Panc1 (cell line): ENCODE data around the gene RPP30. TPM values are rescaled to one million over a fixed set of nuclear protein-coding genes. Genes with fewer than 3 reads are reported as not detected.

Experiments
- ATAC-seq: fragments of 200-7000 bp; cut with Tn5 transposase; 2 replicates; pipeline ENCODE4 v1.9.1; 2020; ENCODE audit warnings: mild to moderate bottlenecking, moderate library complexity
- BruUV-seq: library from RNA; stranded (reverse); fragments of 400-500 nt; replicated peaks from 2 replicates; lab custom pipeline; 2021; lab: Mats Ljungman, UMichigan
- CTCF ChIA-PET: fragments of 300-600 bp; sonication (Branson Sonifier 250); formaldehyde crosslinking; loops from one replicate; lab custom pipeline; 2022; ENCODE audit warnings: antibody characterized with exemption; lab: Charles Lee
- POLR2A ChIA-PET: fragments of 300-600 bp; sonication (Branson Sonifier 250); formaldehyde crosslinking; loops from one replicate; lab custom pipeline; 2022; ENCODE audit warnings: antibody characterized with exemption; lab: Charles Lee
- DNase-seq: peaks from one replicate; pipeline ENCODE4 v3.0.0-alpha.2; 2010; ENCODE audit warnings: low read depth, low spot score
- H3K27ac ChIP-seq: 2 replicates; pipeline ENCODE4 v1.5.1; 2011; ENCODE audit warnings: mild to moderate bottlenecking, low read length, inconsistent platforms
- H3K27me3 ChIP-seq: fragments of 200-500 bp; sonication (Bioruptor generic); 2 replicates; pipeline ENCODE4 v1.6.0; 2014; ENCODE audit warnings: low read length, inconsistent platforms; ENCODE audit not compliant: control insufficient read depth, insufficient read depth
- H3K36me3 ChIP-seq: fragments of 200-500 bp; sonication (Bioruptor generic); 2 replicates; pipeline ENCODE4 v1.5.1; 2014; ENCODE audit warnings: inconsistent platforms, mild to moderate bottlenecking, low read length, moderate library complexity; ENCODE audit not compliant: control insufficient read depth, insufficient read depth
- H3K4me1 ChIP-seq: 2 replicates; pipeline ENCODE4 v1.5.1; 2011; ENCODE audit warnings: inconsistent platforms, mild to moderate bottlenecking, low read length, moderate library complexity; ENCODE audit not compliant: control insufficient read depth, insufficient read depth
- H3K4me3 ChIP-seq, 2 experiments: 2 replicates each; pipeline ENCODE4 v1.5.1; 2011 to 2012; ENCODE audit warnings: low read depth in 2 of 2, low read length in 2 of 2, mild to moderate bottlenecking in 2 of 2, inconsistent platforms in 1 of 2, moderate library complexity in 1 of 2
- H3K9me3 ChIP-seq: fragments of 200-500 bp; sonication (Bioruptor generic); 2 replicates; pipeline ENCODE4 v1.5.1; 2014; ENCODE audit warnings: low read depth, mild to moderate bottlenecking, inconsistent platforms, low read length, moderate library complexity; ENCODE audit not compliant: control insufficient read depth, insufficient read depth
- POLR2AphosphoS5 ChIP-seq: IDR thresholded peaks from 2 replicates; pipeline ENCODE4 v1.6.1; 2012; ENCODE audit warnings: mild to moderate bottlenecking, low read depth, low read length, moderate library complexity
- SIN3A ChIP-seq: IDR thresholded peaks from 2 replicates; pipeline ENCODE4 v1.6.1; 2012; ENCODE audit warnings: low read depth, mild to moderate bottlenecking, low read length, moderate library complexity, borderline replicate concordance; ENCODE audit not compliant: insufficient read depth
- TCF7L2 ChIP-seq: IDR thresholded peaks from 2 replicates; pipeline ENCODE4 v1.6.1; 2011; ENCODE audit warnings: mild to moderate bottlenecking, low read depth, low read length, inconsistent platforms
- in situ Hi-C: cut with HindIII; loops from 2 replicates; pipeline ENCODE4 v1.10.0; 2016; ENCODE audit warnings: low sequenced_read_pairs, low pct_unique_long_range_greater_than_20kb
- intact Hi-C: fragments of 100-400 bp; cut with micrococcal nuclease; formaldehyde crosslinking; loops from one replicate; pipeline ENCODE4 v1.10.0; 2022; ENCODE audit not compliant: unreplicated experiment
- total RNA-seq: library from RNA; stranded (reverse); gene quantifications from one replicate; pipeline ENCODE4 v1.2.1, GENCODE V29; 2021; ENCODE audit not compliant: unreplicated experiment
- TF ChIP-seq, protein P1 (sequence below): fragments of 450-650 bp; IDR thresholded peaks from 2 replicates; pipeline ENCODE4 v1.5.1; 2017; ENCODE audit warnings: mild to moderate bottlenecking
- TF ChIP-seq, protein P2 (sequence below), 2 experiments: IDR thresholded peaks; 2 replicates each; pipeline ENCODE4 v1.6.1; 2011 to 2012; ENCODE audit warnings: low read depth in 2 of 2, control low read depth in 1 of 2, low read length in 1 of 2, mild to moderate bottlenecking in 1 of 2, moderate library complexity in 1 of 2; ENCODE audit not compliant: insufficient read depth in 1 of 2

Gene RPP30
- total RNA-seq, 1 experiment from 2014 or later, result 59.0 TPM

DNA sequence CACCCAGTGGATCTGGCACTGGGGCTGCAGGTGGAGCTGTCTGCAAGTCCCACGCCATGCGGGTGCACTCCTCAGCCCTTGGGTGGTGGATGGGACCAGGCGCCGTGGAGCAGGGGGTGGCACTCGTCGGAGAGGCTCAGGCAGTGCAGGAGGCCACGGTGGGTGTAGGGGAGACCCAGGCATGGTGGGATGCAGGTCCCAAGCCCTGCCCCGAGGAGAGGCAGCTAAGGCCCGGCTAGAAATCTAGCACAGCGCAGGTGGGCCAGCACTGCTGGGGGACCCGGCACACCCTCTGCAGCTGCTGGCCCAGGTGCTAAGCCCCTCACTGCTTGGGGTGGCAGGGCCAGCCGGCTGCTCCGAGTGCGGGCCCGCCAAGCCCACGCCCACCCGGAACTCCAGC, 39.7 kb upstream of the RPP30 start:
- intact Hi-C loops, result no loop called here
- TF ChIP-seq POLR2AphosphoS5 (no peak), SIN3A (no peak), TCF7L2 (no peak)
- TF ChIP-seq, protein P1, sequence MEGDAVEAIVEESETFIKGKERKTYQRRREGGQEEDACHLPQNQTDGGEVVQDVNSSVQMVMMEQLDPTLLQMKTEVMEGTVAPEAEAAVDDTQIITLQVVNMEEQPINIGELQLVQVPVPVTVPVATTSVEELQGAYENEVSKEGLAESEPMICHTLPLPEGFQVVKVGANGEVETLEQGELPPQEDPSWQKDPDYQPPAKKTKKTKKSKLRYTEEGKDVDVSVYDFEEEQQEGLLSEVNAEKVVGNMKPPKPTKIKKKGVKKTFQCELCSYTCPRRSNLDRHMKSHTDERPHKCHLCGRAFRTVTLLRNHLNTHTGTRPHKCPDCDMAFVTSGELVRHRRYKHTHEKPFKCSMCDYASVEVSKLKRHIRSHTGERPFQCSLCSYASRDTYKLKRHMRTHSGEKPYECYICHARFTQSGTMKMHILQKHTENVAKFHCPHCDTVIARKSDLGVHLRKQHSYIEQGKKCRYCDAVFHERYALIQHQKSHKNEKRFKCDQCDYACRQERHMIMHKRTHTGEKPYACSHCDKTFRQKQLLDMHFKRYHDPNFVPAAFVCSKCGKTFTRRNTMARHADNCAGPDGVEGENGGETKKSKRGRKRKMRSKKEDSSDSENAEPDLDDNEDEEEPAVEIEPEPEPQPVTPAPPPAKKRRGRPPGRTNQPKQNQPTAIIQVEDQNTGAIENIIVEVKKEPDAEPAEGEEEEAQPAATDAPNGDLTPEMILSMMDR, result no peak
- TF ChIP-seq, protein P2, sequence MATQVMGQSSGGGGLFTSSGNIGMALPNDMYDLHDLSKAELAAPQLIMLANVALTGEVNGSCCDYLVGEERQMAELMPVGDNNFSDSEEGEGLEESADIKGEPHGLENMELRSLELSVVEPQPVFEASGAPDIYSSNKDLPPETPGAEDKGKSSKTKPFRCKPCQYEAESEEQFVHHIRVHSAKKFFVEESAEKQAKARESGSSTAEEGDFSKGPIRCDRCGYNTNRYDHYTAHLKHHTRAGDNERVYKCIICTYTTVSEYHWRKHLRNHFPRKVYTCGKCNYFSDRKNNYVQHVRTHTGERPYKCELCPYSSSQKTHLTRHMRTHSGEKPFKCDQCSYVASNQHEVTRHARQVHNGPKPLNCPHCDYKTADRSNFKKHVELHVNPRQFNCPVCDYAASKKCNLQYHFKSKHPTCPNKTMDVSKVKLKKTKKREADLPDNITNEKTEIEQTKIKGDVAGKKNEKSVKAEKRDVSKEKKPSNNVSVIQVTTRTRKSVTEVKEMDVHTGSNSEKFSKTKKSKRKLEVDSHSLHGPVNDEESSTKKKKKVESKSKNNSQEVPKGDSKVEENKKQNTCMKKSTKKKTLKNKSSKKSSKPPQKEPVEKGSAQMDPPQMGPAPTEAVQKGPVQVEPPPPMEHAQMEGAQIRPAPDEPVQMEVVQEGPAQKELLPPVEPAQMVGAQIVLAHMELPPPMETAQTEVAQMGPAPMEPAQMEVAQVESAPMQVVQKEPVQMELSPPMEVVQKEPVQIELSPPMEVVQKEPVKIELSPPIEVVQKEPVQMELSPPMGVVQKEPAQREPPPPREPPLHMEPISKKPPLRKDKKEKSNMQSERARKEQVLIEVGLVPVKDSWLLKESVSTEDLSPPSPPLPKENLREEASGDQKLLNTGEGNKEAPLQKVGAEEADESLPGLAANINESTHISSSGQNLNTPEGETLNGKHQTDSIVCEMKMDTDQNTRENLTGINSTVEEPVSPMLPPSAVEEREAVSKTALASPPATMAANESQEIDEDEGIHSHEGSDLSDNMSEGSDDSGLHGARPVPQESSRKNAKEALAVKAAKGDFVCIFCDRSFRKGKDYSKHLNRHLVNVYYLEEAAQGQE (IDR thresholded peaks at IDR 0.05; ENCODE audit: insufficient read depth in 1 of 2, low read depth in 2 of 2, low read length in 1 of 2), result no peak
- DNase-seq, result no peak
- ChIA-PET POLR2A (no interaction called here), CTCF (no interaction called here)
- in situ Hi-C loops, result no loop called here
- BruUV-seq, result no TSS peak
- Histone ChIP-seq H3K4me1 (no peaks in the 10 kb centered on the region), H3K27ac (no peak overlapping the region), H3K36me3 (no peaks in the 10 kb centered on the region), H3K27me3 (no peaks in the 10 kb centered on the region), H3K4me3 (no peak overlapping the region), H3K9me3 (no peaks in the 10 kb centered on the region)
- no peak for ATAC-seq

DNA sequence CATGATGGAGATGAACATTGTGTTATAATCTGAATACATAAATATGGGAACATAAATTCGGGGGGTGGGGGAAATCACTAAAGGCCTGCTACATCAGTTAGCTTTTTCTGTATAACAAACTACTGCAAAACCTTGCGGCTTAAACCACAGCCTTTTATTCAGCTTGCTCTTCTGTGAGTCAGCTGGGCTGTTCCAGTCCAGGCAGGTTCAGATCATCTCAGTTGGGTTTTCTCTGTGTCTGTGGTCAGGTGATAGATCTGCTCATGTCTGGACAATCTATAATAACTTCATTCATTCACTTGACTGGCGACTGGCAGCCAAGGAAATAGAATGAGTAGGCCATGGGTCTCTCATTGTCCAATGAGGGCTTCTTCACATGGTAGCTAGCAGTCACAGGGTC, 37.4 kb upstream of the RPP30 start:
- BruUV-seq, result no TSS peak
- H3K27ac ChIP-seq, result no peak overlapping the region
- CTCF ChIA-PET, result no interaction called here

More for the DNA sequence above, 37.4 kb upstream of the RPP30 start:
- DNase-seq (no peak), ATAC-seq (no peak)
- Histone ChIP-seq H3K4me3 (no peak overlapping the region), H3K4me1 (no peaks in the 10 kb centered on the region), H3K27me3 (no peaks in the 10 kb centered on the region), H3K36me3 (no peaks in the 10 kb centered on the region), H3K9me3 (no peaks in the 10 kb centered on the region)
- in situ Hi-C loops, result no loop called here
- intact Hi-C loops, result no loop called here
- no peak for TF ChIP-seq POLR2AphosphoS5
- TF ChIP-seq, protein P1, result no peak
- no peak for TF ChIP-seq SIN3A
- no peak for TF ChIP-seq TCF7L2
- TF ChIP-seq, protein P2 (IDR thresholded peaks at IDR 0.05; ENCODE audit: insufficient read depth in 1 of 2, low read depth in 2 of 2, low read length in 1 of 2), result no peak
- POLR2A ChIA-PET, result no interaction called here
